ENCODE measurements around the gene NEU2.

- TF ChIP-seq YY1 (IDR thresholded peaks at IDR 0.05; ENCODE audit: borderline replicate concordance in 1 of 3, control insufficient read depth in 1 of 3, extremely low read depth in 1 of 3, insufficient read depth in 3 of 3, insufficient read length in 1 of 3, insufficient replicate concordance in 2 of 3, low read depth in 1 of 3, low read length in 2 of 3) (no peak), PREB (CRISPR knock-in tag; IDR thresholded peaks at IDR 0.05) (no peak), OTX1 (CRISPR knock-in tag; IDR thresholded peaks at IDR 0.05) (no peak), MLX (CRISPR knock-in tag; conservative IDR thresholded peaks at IDR 0.05) (no peak), BCL6 (CRISPR knock-in tag; IDR thresholded peaks at IDR 0.05) (no peak), NCOA1 (IDR thresholded peaks at IDR 0.05; ENCODE audit: low read depth) (no peak), TSC22D4 (tag; IDR thresholded peaks at IDR 0.05) (no peak), MXI1 (IDR thresholded peaks at IDR 0.05; ENCODE audit: low read depth, low read length) (no peak), SREBF2 (CRISPR knock-in tag; IDR thresholded peaks at IDR 0.05) (no peak), PHF20 (IDR thresholded peaks at IDR 0.05; ENCODE audit: partially characterized antibody) (no peak)
These were observed 29.4 kb upstream of the NEU2 start for GRCh38 chr2:233002829-233003657.
